ENCODE results near the gene LRRN3.
"Not testable (repeated sequence)": the region's sequence is repeated elsewhere in the genome, so short reads cannot be mapped to it uniquely, and the experiment has no call there.

LRRN3 gene

DNA sequence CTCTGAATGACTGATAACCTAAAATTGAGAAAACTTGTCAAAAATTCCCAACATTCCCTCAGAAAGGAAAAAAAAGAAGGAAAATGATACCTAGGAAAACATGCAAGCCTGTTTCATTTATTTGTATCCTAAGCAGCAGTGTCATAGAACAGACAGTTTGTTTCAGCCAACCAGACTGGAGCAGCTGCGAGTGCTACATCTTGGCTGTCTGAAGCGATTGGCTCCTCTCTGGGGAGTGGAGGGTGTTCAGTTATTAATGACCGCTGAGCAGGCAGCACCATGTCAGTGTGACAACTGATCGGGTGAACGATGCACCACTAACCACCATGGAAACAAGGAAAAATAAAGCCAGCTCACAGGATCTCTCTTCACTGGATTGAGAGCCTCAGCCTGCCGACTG is at the start of gene LRRN3:
Gene LRRN3 (plus strand): TSS at position 282 of the 400 bp plus-strand sequence. CDS start 31,646 bp downstream, outside the sequence.
- DNase-seq: peak; percentile 54

DNA sequence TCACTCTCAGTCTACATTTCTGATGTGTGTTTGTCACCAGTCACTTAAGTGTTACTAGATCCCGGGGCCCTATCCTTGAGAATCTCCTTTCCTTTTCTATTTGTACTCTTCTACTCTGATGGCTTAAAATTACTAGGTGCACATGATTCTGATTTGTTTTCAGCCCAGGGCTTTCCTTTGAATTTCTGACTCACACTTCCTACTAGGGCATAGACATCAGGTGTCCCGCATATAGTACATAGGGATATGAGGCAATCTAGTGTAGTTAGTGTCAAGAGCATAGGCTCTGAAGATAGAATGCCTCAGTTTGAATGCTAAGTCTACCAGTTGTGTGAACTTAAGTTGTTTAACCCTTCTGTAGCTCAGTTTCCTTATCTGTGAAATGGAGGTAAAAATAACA is 49.4 kb upstream of the LRRN3 start:
- no peak for DNase-seq

DNA sequence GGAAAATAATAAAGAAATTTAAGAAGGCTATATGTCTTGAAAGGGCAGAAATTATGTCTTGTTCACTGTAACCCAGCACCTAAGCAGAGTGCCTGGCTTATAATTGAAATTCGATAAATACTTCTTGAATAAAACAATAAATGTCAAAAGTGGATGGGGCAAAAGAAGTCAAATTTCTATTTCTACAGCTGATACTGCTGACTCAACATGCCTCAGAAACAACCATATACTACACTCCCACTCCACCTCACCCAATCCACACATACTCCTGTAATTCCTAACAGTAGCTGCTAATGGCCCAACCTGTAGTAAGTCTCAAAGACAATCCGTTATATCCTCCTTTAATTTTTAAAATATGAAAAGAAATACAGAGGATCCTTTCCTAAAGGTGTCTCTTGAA is 48.1 kb upstream of the LRRN3 start:
- DNase-seq: no peak

DNA sequence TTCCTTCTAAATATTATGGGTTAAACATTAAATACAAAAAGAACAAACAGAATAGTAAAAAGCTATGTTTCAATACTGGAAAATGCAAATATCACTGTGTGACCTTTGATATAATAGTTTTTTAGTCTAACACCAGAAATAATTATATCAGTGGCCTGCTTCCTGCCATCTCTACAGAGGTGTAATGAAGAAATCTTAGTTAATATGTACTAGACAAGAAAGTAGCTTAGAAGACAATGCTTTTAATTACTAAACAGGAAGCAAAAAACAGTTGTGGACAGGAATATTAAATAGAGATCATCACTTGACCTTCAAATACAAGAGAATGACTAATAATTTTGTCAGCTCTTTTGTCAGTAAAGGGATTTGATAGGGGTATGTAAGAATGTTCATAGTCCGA is 47.4 kb upstream of the LRRN3 start:
- DNase-seq: no peak

DNA sequence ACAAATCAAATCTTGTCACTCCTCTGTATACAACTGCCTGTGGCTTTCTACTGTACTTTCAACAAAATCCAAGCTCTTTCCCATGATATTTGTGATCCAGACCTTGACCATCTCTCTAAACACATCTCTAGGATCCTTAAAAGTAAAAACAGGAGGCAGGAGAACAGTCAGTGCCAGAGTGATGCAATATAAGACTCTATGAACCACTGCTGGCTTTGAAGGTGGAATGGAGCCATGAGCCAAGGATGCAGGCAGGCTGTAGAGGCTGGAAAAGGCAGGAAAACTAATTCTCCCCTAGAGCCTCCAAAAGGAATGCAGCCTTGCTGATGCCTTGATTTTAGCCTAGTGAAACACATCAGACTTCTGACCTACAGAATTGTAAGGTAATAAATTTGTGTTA is 45.5 kb upstream of the LRRN3 start:
- DNase-seq: no peak

DNA sequence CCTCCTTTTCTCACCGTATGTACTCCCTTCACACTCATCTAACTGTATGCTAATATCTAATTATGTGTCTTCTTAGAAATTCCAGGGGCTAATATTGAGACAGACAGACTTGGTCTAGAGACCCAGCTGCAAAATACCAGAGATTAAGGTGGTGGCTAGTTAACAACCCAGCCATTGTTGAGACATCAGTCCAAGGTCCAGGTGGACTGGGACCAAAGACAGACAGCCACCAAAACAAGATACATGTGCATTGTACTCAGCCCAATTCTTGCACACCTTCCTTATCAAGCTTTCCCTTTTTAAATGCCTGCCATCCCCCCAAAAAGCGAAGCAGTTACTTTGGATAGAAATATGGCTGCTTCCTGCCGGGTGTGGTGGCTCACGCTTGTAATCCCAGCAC is 43.3 kb upstream of the LRRN3 start:
- no peak for DNase-seq

DNA sequence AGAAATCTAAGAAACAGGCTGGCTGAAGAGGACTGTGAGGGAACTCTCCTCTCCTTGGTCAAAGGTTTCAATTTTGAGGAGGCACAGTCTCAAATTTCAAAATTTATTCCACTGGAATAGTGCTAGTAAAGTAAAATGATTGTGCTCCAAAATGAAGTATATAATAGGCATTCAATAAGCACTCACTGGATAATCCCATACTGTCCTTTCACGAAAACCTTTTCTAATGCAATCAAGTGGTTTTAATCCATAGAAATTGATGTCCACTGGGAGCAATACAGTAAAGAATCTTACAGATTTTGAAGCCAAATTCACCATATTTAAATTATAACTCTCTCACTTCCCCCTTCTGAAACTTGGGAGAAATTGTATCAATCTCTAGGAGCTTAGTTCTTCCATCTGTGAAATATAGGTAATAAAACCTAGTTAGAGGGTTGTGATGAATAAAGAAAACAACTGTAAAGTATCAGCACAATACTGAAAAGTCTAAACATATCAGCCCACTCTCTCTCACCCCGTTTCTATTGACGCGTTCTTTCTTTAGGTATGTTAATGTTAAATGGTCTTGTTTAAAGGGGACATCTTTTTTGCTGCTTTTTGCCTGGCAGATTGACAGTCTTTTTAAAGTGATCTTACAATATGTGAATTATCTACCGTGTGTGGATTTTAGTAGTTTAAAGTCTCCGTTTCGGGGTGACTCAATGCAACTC is 40.8 kb upstream of the LRRN3 start:
- DNase-seq: no peak

DNA sequence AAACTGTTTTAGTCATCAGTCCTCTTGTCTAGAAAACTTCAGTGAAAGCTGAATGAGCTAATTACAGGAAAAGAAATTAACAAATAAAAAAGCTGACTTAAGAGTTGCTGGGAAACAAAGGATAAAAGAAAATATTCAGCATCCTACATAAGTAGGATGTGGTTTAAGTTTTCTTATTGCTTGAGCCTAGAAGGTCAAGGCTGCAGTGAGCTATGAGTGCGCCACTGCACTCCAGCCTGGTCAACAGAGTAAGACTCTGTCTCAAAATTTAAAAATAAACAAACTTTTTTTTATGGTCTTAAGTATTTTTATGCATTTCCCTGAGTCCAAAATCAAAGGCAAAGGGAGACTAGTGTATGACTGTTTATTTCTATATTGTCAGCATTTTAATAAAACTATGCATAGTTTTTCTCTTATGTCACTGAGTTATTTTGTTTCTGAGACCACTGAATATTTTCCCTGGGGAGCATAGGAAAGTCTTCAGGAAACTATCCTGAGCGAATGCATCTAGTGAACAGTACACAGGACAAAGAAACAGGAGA is 40.0 kb upstream of the LRRN3 start:
- no peak for DNase-seq

DNA sequence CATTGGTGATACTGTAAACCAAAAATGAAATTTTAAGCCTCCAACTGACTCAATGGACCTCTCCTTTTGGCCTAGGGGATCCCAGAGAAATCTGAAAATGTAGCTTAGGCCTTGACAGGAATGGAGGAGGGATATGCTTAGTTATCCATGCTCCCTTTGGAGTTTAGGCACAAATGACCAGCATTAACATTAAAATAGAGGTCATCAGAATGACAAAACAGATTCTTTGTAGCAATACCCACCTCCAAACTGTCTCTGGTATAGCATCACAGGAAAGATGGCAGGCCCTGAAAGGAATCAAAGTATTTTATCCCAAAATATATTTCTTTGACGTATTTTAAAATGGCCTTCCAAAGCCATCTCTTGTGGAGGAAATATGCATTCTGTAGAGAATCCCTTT is 39.1 kb upstream of the LRRN3 start:
- DNase-seq: no peak

DNA sequence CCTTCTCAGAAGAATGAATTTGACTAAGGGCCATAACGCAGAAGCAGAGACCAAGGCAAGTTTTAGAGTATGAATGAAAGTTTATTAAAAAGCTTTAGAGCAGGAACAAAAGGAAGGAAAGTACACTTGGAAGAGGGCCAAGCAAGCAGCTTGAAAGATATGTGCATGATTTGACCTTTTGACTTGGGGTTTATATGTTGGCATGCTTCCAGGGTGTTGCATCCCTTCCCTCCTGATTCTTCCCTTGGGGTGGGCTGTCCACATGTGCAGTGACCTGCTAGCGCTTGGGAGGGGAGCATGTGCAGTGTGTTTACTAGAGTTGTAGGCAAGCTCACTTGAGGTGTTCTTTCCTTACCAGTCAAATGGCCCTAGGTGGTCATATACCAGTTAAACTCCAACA is 37.9 kb upstream of the LRRN3 start:
- no peak for DNase-seq

DNA sequence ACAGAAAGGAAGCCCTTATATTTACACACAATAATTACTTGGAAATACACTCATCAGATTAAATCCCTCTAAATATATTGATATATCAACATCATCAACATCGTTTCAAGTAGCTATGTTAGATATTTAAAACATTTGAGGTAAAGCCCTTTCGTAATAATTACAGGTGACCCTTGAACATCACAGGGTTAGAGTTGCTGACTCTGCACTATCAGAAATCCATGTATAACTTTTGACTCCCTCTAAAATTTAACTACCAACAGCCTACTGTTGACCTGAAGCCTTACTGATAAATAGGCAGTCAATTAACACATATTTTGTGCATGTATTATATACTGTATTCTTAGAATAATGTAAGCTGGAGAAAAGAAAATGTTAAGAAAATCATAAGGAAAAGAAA is 34.6 kb upstream of the LRRN3 start:
- no peak for DNase-seq

DNA sequence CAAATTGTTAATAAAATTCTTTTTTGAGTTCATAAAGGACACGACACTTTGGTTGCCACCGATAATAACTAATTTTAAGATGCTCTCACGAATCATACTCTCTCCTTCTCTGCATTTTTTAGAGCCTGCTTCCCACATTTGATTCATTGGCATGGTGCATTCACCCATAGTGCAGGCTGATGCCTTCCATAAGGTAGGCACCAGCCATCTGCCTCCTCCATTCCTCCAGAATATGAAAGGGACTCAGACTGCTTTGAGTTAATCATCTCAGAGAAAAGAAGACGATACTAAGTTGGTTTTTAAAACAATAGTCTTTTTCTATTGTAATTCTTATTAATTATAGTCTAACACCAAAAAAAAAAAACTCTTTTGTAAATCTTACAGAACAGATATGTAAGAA is 33.9 kb upstream of the LRRN3 start:
- DNase-seq: no peak

DNA sequence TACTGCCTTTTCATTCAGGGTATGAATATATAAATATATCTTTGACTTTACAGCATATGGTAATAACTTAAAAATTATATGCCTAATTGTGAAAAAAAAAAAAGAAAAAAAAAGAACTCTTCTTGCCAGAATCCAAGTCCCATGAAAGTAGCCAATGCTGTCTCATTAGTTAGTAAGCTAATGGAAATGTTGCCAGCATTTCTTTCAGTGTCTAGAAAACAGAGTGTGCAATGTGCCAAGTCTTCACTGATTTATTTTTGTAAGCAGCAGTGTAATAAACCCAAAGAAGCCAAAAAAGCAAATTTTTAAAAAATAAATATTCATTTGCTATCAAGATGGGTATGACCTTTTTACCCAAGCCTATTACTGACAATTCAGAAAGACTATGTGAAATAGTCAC is 31.1 kb upstream of the LRRN3 start:
- DNase-seq: no peak

DNA sequence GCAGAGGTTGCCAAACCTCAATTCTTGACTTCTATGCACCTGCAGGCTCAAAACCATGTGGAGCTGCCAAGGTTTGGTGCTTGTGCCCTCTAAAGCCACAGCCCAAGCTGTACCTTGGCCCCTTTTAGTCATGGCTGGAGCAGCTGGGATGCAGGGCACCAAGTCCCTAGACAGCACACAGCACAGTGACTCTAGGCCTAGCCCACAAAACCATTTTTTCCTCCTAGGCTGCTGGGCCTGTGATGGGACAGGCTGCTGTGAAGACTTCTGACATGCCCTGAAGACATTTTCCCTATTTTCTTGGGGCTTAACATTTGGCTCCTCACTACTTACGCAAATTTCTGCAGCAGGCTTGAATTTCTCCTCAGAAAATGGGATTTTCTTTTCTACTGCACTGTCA is 27.8 kb upstream of the LRRN3 start:
- DNase-seq: no peak

DNA sequence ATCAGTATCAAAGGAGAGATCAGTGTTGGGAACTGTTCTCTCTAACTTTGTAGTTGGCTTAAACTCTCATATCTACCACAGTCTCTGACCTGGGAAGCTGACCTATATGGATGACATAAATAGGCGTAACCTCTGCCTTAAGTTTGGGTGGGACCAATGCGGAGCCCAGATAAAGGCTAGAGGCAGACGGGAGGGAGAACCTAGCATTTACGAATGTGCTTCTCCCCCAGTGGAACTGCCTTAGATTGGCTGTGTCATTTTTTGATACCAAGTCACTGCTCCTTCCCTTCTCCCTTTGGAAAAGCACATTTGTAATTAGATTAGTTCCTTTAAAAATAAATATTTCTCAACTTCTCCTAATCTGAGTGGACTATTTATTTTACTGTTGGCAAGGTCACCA is 23.7 kb upstream of the LRRN3 start:
- no peak for DNase-seq

DNA sequence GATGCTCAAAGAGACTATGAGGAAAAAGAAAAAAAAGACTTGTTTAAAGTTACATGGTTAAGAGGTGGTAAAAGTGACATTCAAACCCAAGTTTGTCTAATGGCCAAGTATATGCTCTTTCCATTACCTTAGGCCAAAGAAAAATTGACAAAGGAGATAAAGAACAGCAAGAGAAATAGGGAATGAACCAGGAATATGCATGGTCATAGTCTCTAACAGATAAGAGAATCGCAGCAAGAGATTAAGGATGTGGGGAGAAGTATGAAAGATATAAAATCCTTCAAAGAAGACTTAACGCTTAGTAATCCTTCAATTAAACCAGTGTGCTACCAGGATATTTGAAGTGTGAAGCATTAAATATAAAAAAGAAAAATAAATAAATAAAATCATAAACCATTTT is 23.2 kb upstream of the LRRN3 start:
- no peak for DNase-seq

DNA sequence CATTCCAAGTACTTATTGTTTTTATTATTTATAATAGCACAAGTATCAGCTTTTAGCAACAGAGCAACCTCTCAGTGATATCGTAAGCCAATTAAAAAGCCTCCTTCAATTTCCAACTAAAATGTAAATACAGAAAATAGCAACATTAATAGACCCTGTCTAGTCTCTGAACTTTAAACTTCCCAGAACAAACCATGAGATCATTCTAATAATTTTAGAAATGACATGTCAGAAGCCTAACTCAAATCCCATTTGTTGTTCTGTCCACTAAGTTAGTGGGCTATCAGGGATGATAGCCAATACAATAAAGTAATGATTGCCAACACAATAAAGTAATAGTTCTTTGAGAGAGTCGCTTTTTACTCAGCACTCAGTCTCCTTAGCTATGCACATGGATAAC is 22.3 kb upstream of the LRRN3 start:
- no peak for DNase-seq

DNA sequence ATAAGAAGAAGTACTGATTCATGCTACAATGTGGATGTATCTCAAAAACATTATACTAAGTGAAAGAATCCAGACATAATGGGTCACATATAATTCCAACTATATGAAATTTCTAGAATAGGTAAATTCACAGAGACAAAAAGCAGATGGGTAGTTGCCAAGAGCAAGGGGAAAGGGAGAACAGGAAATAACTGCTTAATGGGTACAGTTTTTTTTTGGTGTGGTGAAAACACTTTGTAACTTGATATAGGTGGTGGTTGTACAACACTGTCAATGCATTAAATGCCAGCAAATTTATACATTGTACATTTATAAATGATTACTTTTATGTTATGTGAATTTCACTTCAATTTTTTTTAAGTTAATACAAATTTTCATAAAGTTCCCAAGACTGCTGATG is 19.4 kb upstream of the LRRN3 start:
- no peak for DNase-seq

DNA sequence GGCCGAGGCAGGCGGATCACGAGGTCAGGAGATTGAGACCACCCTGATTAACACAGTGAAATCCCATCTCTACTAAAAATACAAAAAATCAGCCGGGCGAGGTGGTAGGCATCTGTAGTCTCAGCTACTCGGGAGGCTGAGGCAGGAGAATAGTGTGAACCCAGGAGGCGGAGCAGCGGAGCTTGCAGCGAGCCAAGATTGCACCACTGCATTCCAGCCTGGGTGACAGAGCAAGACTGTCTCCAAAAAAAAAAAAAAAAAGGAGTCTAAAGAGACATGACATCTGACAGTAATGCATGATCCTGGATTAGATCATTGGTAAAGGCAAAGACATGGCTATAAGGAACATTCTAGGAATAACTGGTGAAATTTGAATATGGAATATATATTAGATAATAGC is 18.3 kb upstream of the LRRN3 start:
- DNase-seq: not testable (repeated sequence)

DNA sequence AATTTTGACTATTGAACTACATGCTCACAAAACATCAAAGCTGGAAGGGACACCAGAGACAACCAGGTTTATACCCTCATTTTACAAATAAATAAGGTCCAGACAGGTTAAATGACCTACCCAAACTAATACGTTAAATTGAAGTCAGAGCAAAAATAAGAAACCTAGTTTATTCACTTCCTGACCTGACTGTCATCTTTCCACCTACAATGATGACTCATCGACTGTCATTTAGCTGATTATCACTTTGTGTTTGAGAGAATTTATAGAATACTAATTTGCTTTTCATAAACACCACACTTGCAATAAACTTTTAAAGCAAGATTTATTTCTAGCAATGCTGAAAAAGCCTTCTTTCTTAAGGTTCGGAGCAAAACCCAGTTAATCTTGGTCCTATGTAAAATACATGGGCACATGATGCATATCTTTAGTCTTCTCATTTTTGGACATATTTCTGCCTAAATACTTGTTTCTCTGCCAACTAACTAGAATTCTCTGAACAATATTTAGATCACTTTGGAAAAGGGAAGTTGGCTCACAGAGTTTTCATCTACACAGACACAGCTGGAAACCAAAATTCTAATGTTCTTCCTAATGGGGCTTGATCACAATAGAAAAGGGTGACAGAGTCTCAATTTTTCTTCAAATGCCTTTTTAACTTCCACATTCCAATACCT is 16.7 kb upstream of the LRRN3 start:
- DNase-seq: no peak

DNA sequence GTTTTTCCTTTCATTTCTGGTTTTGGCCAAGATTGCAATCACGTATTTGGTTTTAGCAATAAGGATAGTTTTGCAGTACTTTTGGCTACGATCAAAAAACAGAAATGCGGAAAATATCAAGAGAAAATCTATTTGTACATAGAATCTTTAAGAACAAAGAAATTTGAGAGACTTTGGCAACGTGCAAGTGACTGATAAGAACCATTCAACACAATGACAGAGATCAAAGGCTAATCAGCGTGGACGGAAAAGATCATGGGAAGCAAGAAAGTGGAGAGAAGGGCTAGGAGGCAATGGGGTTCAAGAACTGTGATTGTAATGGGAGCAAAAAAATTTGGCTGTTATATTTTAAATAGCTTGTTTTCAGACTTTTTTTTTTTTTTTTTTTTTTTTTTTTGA is 16.2 kb upstream of the LRRN3 start:
- no peak for DNase-seq

DNA sequence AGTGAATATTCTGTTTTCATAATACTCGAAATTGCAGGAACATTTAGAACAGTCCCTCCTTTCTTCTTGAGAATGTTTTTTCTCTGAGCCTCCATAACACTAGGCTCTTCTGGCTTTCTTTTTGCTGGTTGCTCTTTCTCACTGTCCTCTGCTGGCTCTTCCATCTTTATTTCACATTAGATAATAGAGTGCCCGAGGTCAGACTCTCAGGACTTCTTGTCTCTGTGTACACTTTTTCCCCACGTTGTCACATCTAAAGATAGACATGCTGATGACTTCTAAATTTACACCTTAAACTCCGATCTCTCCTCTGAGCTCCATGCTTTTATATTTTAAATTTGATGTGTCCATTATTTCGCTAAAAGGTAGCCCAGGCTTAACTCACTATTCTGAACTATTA is 15.4 kb upstream of the LRRN3 start:
- no peak for DNase-seq

DNA sequence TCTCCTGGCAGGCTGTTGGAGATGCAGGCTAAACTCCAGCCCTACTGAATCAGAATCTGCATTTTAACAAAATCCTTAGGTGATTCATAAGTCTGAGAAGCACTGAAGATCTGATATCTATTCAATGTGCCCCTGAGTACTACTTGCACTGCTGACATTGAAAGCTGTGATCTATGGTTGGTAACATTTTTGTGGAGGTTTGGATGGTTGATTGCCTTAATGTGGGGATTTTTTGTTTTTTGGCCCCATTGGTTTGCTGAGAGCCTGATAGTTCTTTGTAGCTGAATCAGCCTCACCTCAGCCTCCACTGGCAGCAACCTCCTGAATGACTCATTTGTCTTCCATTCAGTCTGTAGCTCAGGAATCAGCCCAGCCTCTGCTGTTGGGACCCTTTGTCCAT is 14.7 kb upstream of the LRRN3 start:
- DNase-seq: no peak

DNA sequence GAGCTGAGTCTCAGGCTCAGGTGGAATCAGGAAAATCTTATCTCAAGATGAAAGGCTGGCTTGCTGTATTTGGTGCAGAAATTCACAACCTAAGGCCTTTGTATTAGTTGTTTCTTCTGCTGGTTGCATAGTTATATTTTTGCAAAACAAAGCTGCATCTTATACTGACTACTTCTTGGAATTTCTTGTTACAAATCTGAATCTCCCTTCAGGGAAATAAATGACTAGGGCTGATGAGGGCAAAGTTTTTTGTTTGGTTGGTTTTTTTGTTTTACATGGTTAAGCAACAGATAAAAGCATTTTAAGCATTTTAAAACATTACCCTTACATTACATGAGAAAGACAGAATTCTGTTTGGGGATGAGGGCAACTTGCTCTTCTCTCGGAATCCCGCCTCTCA is 13.9 kb upstream of the LRRN3 start:
- DNase-seq: no peak

Data from activated naive CD4-positive, alpha-beta T cell treated with anti-CD3 and anti-CD28 coated beads, Interleukin-2, amount 50 U/mL, for 16 hours (primary cell).